SH-SY5Y (cell line): ENCODE measurements around the gene EIF3A.

Experiments
- GATA2 ChIP-seq: IDR thresholded peaks from 2 replicates; pipeline ENCODE4 v1.6.1; 2011; ENCODE audit warnings: mild to moderate bottlenecking, low read depth, low read length
- GATA3 ChIP-seq: IDR thresholded peaks from 2 replicates; pipeline ENCODE4 v1.6.1; 2011; ENCODE audit warnings: low read depth, mild to moderate bottlenecking, low read length, moderate library complexity

- TF ChIP-seq GATA2 (no peak), GATA3 (no peak)
These were observed 55.7 kb downstream of the EIF3A start for GRCh38 chr10:119024882-119025281.
